ENCODE results near the gene PACC1. TPM values are rescaled to one million over a fixed set of nuclear protein-coding genes. Genes with fewer than 3 reads are reported as not detected.
A peak's percentile ranks its signal among the peaks of the same experiment; 100 is the strongest.

Gene PACC1
- total RNA-seq, 1 donor from 2014 or later, result 15.0 TPM

- no peaks in the 10 kb centered on the region for H3K27me3 ChIP-seq (ENCODE audit: control insufficient read depth, insufficient read depth, low read length)
- H3K4me3 ChIP-seq (ENCODE audit: low read depth, low read length), result no peak overlapping the region
- H3K36me3 ChIP-seq (ENCODE audit: control insufficient read depth, insufficient read depth, low read length), result peaks cover 6% of the 10 kb centered on the region
- no peak for TF ChIP-seq CTCF (IDR thresholded peaks at IDR 0.05; ENCODE audit: insufficient read depth, low read length, severe bottlenecking)
- DNase-seq (ENCODE audit: low read depth) (no peak), FAIRE-seq (no peak)
Observed at GRCh38 chr1:212412374-212412773, 2.3 kb downstream of the PACC1 start.

GRCh38 chr1:212410231-212410820 lies 4.4 kb downstream of the PACC1 start:
- DNase-seq (ENCODE audit: low read depth) (no peak), FAIRE-seq (no peak)

GRCh38 chr1:212402666-212403321 lies 11.9 kb downstream of the PACC1 start:
- no peaks in the 10 kb centered on the region for H3K27me3 ChIP-seq (ENCODE audit: control insufficient read depth, insufficient read depth, low read length)
- H3K36me3 ChIP-seq (ENCODE audit: control insufficient read depth, insufficient read depth, low read length), result no peaks in the 10 kb centered on the region
- no peak overlapping the region for H3K4me3 ChIP-seq (ENCODE audit: low read depth, low read length)
- FAIRE-seq (no peak), DNase-seq (ENCODE audit: low read depth) (peak; percentile 53)
- no peak for TF ChIP-seq CTCF (IDR thresholded peaks at IDR 0.05; ENCODE audit: insufficient read depth, low read length, severe bottlenecking)

More at GRCh38 chr1:212410231-212410820, 4.4 kb downstream of the PACC1 start:
- no peak overlapping the region for H3K4me3 ChIP-seq (ENCODE audit: low read depth, low read length)
- H3K27me3 ChIP-seq (ENCODE audit: control insufficient read depth, insufficient read depth, low read length), result no peaks in the 10 kb centered on the region
- TF ChIP-seq CTCF (IDR thresholded peaks at IDR 0.05; ENCODE audit: insufficient read depth, low read length, severe bottlenecking), result no peak
- H3K36me3 ChIP-seq (ENCODE audit: control insufficient read depth, insufficient read depth, low read length), result peaks cover 6% of the 10 kb centered on the region

DNA sequence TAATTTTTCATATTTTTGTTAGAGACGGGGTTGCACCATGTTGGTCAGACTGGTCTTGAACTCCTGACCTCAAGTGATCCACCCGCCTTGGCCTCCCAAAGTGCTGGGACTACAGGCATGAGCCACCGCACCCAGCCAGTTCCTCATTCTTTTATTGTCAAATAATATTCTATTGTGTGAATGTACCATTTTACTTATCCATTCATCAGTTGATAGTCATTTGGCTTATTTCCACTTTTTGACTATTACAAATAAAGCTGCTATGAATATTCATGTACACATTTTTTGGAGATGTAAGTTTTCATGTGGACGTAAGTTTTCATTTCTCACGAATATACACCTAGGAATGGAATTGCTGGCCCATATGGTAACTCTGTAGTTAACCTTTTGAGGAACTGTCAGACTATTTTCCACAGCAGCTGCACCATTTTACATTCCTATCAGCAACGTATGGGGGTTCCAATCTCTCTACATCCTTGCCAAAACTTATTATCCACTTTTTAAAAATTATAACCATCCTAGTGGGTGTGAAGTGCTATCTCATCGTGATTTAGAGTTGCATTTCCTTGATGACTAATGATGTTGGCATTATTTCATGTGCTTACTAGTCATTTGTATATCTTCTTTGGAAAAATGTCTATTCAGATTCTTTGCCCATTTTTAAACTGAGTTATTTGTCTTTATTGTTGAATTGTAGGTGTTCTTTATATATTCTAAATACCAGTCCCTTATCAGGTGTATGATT lies 12.7 kb downstream of the PACC1 start:
- H3K36me3 ChIP-seq (ENCODE audit: control insufficient read depth, insufficient read depth, low read length), result peaks cover 1% of the 10 kb centered on the region
- no peak overlapping the region for H3K4me3 ChIP-seq (ENCODE audit: low read depth, low read length)
- DNase-seq (ENCODE audit: low read depth) (peak; percentile 89), FAIRE-seq (no peak)
- no peaks in the 10 kb centered on the region for H3K27me3 ChIP-seq (ENCODE audit: control insufficient read depth, insufficient read depth, low read length)
- TF ChIP-seq CTCF (IDR thresholded peaks at IDR 0.05; ENCODE audit: insufficient read depth, low read length, severe bottlenecking), result no peak

- Histone ChIP-seq H3K36me3 (ENCODE audit: control insufficient read depth, insufficient read depth, low read length) (peaks cover 1% of the 10 kb centered on the region), H3K4me3 (ENCODE audit: low read depth, low read length) (no peak overlapping the region)
- FAIRE-seq, result no peak
Observed at GRCh38 chr1:212401042-212401441, 13.6 kb downstream of the PACC1 start.

More at GRCh38 chr1:212401042-212401441, 13.6 kb downstream of the PACC1 start:
- no peak for DNase-seq (ENCODE audit: low read depth)
- TF ChIP-seq CTCF (IDR thresholded peaks at IDR 0.05; ENCODE audit: insufficient read depth, low read length, severe bottlenecking), result no peak
- no peaks in the 10 kb centered on the region for H3K27me3 ChIP-seq (ENCODE audit: control insufficient read depth, insufficient read depth, low read length)
